ENCODE data around the gene NSMF.

The NSMF gene

DNA sequence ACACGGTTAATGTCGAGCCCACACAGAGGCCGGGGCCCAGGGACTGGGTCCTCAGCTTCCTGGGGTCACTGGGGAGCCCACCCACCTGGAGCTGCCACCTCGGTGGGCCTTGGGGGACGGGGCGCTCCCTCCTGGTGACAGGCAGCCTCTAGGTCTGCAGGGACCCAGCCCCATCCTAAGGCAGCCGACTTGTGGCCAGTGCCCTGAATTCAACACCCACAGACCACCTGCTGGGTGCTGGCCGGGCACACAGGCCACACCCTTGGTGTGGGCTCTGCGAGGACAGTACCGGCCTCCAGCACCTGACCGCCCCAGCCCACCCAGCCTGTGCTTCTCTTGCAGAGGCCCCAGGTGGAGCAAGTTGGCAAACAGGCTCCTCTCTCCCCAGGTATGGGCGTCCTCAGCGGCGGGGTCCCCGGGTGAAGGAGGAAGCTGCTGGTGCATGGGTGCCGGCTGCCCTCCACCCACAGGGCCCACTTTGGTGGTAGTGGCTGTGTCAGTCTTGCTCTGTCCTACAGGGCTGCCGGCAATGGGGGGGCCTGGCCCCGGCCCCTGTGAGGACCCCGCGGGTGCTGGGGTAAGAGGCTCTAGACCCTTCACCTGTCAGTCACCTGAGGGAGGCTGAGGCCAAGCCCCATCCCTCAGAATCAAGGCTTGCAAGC is 26.3 kb downstream of the NSMF start:
- DNase-seq = peak; percentile 1

DNA sequence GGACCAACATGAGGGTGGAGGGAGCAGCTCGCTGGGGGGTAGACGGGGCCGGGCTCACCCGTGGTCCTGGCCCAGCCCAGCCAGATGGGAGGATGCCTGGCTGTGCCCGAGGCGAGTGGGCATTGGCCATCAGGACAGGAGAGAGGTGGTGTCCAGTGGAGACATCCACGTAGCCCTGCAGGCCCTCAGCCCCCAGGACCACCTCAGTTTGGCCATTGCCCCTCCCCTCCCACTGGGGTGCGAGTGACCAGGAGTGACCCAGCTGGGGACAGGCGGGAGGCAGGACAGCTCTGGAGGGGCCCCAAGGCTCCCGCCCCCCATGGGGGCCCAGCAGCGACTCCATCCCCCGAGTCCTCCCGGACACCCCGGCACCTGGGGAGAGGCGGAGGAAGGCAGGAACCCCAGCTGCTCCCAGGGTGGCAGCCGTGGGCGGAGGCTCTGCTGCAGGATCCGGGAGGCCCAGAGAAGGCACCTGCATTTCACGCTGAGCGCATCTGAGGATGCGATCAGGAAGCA is 27.7 kb downstream of the NSMF start:
- DNase-seq = peak; percentile 0

DNA sequence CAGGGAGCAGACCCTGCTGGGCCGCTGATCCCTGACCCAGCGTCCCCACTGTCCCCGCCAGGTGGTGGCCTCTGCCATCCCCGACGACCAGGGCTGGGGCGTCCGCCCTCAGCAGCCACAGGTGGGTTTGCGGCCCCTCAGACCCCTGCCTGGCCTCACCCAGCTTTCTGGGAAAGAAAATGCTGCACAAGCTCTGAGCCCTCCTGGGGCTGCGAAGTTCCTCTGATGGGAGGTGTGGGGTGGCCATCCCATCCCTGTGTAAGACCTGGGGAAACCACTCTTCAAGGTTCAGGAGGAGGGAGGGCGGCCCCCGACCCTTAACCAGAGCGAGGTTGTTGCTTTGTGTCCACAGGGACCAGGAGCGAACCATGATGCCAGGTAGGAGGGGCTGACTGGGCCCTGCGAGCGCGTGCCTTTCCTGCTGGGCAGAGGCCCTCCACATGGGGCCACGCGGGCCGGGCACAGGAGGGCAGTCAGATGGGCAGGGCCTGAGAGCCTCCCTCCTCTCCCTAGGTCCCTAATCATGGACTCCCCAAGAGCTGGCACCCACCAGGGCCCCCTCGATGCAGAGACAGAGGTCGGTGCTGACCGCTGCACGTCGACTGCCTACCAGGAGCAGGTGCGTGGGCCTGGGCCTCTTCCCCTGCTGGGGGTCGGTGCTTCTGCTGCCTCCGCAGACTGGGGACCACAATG is 28.3 kb downstream of the NSMF start:
- peak; percentile 5 for DNase-seq

DNA sequence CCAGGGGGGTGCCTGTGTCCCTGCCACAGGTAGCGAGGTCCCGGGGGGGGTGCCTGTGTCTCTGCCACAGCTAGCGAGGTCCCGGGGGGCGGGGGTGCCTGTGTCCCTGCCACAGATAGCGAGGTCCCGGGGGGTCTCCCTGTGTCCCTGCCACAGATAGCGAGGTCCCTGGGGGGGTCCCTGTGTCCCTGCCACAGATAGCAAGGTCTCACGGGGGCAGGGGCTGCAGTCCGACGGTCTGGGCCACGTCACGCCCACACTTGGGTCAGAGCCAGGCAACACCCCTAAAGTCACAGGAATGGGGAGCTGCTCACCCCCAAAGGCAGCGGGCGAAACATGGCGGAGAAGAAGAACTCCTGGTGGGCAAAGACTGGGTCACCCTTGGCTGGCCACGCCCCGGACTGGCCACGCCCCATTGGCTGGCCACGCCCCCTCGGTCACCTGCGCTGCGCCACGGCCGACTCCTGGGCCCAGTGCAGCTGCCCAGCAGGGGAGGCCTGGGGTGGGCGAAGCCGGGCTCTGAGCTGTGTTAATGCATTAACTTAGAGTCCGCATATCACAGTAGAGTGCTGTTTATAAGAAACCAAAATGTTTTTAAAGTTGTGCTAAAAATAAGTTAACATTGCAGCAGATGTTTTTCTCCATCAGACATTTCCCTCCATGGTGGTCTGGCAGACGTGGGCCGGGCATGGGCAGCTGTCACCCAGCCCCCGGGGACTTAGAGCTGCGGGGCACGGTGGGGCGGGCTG is 29.0 kb downstream of the NSMF start:
- DNase-seq = no peak

DNA sequence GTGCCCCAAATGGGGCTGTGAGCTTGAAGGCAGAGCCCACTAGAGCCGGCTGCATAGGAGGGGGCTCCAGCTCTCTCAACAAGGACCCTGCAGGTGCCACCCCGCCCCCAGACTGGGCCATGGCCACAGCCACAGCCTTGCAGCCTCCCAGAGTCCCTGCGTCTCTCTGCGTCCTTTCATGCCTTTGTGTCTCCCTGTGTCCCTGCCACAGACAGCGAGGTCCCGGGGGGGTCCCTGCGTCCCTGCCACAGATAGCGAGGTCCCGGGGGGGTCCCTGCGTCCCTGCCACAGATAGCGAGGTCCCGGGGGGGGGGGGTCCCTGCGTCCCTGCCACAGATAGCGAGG is 29.6 kb downstream of the NSMF start:
- no peak for DNase-seq

DNA sequence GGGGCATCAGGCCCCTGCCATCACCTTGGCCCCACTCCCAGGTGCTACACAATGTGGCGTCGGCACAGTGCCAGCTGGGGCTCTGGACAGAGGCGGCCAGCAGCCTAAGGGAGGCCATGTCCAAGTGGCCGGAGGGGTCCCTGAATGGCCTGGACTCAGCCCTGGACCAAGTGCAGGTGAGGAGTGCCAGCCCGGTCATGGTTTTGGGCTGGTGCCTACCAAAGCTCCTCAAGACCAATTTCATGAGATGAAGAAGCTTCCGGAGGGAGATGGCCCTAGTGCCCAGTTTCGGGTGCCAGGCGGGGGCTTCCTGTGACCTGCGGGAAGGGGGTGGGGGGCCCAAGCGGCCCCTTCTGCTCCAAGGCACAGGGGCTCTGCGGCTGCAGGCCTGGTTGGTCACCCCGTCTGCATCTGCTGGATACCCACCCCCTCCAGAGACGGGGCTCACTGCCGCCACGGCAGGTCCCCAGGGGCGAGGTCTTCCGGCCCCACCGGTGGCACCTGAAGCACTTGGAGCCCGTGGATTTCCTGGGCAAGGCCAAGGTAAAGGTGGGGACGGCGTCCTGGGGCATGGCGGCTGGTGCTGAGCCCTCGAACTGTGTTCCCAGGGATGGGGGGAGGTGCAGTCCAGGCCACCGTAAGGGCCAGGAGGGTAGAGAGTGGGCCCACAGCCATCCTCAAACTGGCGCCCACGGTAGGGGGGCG is 30.1 kb downstream of the NSMF start:
- no peak for DNase-seq

- DNase-seq = no peak
These were observed 30.9 kb downstream of the NSMF start for GRCh38 chr9:137428311-137428630.

GRCh38 chr9:137427454-137428310 is 31.5 kb downstream of the NSMF start:
- no peak for DNase-seq

DNA sequence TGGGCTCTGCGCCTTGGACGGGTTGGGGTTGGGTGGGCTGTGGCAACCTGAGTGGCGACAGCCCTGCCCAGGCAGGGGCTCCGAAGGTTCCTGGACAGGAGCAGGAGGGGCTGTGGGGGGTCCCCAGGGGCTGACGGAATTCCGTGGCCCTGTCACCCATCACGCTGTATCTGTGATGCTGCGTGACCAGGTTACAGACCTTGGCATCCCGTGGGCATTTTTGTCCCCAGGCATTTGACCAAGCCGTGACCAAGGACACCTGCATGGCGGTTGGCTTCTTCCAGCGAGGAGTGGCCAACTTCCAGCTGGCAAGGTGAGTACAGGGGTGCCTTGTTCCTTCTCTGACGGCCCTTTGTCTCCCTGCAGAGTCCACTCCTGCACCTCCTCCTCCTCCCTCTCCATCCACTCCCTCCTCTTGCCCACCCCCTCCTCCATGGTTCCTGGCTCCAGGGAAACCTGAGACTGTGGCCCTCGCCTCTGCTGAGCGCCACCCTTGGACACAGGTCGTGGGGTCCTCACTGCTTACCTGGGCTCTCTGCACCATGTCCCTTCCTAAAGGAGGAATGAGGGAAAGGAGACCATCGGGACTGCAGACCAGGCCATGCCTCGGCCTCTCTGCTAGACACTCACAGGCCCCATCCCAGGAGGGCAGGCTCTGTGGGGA is 33.0 kb downstream of the NSMF start:
- DNase-seq = no peak

- peak; percentile 61 for DNase-seq
These were observed 35.4 kb downstream of the NSMF start for GRCh38 chr9:137423514-137424291.

DNA sequence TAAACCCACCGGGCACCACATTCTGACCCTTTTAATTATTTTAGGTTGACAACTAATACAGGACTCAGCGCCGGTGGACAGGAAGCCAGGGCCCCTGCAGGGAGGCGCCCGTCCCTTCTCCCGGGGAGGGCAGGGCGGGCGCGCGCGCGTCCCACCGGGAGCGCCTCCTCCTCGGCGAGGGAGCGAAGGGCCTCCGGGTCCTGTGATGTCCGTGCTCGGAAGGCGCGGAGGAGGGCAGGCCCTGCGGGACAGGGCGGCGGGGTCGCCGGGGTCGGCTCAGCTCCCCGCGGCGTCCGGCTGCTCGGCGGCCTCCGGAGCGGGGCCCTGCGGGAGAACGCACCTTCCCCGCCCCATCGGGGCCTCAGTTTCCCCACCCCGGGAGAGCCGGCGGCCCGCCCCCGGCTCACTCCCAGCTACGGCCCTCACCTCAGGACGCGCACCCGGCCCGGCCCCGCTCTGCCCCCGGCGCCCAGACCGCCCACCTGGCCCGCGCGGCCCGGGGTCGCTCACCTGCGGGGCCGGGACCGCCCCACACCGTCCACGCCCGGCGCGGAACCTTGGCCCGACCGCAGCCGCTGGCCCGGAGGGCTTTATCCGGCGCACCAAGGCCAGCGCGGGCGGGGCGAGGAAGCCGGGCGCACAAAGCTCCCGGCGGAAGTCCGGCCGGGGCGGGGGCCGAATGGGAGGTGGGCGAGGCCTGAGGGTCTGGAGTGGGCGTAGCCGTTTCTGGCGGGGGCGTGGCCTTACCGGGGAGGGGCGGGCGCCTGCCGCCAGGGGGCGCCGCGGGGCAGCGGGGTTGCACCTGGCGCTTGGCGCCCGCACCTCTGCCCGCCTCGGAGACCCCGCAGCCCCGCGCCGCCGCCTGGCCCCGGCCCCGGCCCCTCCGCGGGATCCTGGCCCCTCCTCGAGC is 36.3 kb downstream of the NSMF start, which contains the start of the genes EXD3 and NOXA1:
Gene EXD3, minus strand, starts transcription at position 559 of the 910 bp plus-strand sequence. CDS start 27,805 bp downstream, outside the sequence.
Gene NOXA1, plus strand, starts transcription at position 790 of the 910 bp plus-strand sequence. CDS start 137 bp downstream, outside the sequence.
- peak; percentile 81 for DNase-seq

- DNase-seq = no peak
These were observed 37.1 kb downstream of the NSMF start for GRCh38 chr9:137421838-137422603.

DNA sequence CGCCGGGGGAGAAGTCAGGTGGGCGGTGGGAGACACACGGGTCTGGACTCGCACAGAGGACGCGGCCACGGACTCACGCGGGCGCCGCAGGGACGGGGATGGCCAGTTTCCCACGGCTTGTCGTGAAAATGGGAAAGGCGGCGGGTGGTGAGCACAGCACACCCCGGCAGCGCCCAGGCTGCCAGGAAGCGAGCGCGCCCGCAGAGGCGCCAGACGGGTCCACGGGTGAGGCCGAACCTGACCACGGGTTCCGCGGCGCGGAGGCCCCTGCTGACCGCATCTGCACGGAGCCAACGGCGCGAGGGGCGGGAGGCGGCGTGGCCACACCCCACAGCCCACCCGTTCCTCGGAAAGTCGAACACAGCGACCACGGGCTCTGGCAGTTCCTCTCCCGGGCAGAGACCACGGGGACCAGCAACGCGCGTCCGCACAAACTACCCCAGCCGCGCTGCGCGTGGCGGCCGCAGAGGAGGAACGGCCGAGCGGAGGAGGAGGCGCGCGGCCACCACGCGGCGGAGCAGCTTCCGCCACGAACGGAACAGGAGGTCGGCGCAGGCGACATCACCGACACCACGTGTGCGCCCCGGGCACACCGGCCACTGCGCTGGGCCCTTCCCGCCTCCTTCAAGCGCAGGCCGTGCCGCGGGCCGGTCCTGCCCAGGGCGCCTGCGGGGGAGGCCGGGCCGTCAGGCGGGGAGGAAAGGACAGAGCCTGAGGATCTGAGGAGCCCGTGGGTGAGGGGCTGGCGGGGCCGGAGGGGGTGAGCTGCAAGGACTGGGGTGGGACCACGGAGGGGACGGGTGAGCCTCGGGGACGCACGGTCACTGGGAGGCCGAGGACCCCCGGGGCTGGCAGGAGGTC is 41.7 kb downstream of the NSMF start:
- no peak for DNase-seq

- no peak for DNase-seq
These were observed 42.5 kb downstream of the NSMF start for GRCh38 chr9:137416563-137417151.

DNA sequence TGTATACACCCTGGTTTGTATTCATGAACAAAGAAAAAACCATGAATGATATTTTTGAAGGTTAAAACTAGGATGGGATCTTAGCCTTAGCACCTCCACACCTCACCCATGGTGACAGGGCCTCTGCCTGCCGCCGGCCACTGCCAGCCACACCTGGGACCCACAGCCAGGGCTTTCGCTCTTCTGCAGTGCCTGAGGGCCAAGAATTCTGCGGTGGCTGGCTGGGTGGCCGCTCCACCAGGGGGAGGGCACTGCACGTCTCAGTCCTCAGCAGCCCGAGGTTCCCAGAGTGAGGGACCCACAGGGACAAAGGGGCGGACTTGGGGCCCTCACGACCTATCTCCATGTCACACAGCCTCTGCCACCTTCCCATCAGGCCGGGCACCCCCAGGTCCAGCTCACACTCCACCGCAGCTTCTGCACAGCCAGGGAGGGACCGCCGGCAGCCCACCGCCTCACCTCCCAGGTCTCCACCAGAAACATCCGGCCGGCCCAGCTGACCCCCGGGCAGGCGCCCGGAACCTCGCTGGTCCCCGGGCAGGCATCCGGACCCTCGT is 43.0 kb downstream of the NSMF start:
- no peak for DNase-seq

GRCh38 chr9:137415451-137415850 is 43.7 kb downstream of the NSMF start:
- no peak for DNase-seq

DNA sequence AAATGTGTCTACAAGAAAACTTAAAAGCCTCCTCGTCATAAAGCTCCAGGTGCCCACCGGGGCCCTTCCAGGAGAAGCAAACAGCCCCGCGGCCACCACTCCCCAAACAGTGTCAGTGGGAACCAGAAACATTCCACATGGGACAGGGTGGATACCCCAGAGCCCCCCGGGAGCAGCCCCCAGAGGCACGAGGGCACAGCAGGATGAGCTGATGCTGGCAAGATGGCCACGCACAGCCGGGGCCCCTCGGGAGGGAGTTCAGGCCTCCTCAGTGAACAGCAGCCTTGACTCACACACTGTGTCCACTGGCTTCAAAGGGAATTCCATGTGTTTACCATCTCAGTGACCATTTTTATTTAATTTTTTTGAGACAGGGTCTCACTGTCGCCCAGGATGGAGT is 46.7 kb downstream of the NSMF start:
- no peak for DNase-seq

Measured in right kidney (tissue), 1 donor.